Esophagus muscularis mucosa (tissue), 4 donors: ENCODE results near the gene AMN1.

Source experiments
- CTCF ChIP-seq, 3 experiments: fragments of 200-600 bp in 2 of 3; fragments of 450-650 bp in 1 of 3; sonication (generic) in 2 of 3; IDR thresholded peaks; one replicate each; pipeline ENCODE4 v1.5.1; 2017 to 2019; ENCODE audit warnings: antibody characterized with exemption in 3 of 3, mild to moderate bottlenecking in 2 of 3, moderate library complexity in 1 of 3
- EP300 ChIP-seq: sonication (generic); formaldehyde crosslinking; IDR thresholded peaks from one replicate; pipeline ENCODE4 v1.6.1; 2017; ENCODE audit warnings: antibody characterized with exemption
- POLR2AphosphoS5 ChIP-seq, 2 donors: sonication (generic); formaldehyde crosslinking; IDR thresholded peaks; one replicate each; pipeline ENCODE4 v1.6.1; 2017; ENCODE audit warnings: antibody characterized with exemption in 2 of 2

- TF ChIP-seq EP300 (no peak), CTCF (IDR thresholded peaks at IDR 0.05) (no peak), POLR2AphosphoS5 (IDR thresholded peaks at IDR 0.05) (no peak)
Measured at GRCh38 chr12:31714406-31715271, 14.2 kb downstream of the AMN1 start.
